PFSK-1 (cell line): ENCODE results near the gene METAP1.

Source experiments
- FOXP2 ChIP-seq: optimal IDR thresholded peaks from 2 replicates; pipeline ENCODE3; 2011; ENCODE audit warnings: borderline replicate concordance, control low read depth, inconsistent platforms; ENCODE audit not compliant: insufficient read depth; ENCODE audit errors: extremely low read length, extremely low read depth
- POLR2AphosphoS5 ChIP-seq: IDR thresholded peaks from 2 replicates; pipeline ENCODE4 v1.6.1; 2012; ENCODE audit warnings: low read depth, mild to moderate bottlenecking, control low read depth, low read length, moderate library complexity
- REST ChIP-seq, 2 experiments: IDR thresholded peaks; 2 replicates each; pipeline versions ENCODE4 v1.6.1 to v1.8.0; 2011 to 2012; ENCODE audit warnings: low read depth in 2 of 2, low read length in 2 of 2, control low read depth in 1 of 2, inconsistent platforms in 1 of 2, mild to moderate bottlenecking in 1 of 2, moderate library complexity in 1 of 2; ENCODE audit not compliant: insufficient read depth in 1 of 2
- SIN3A ChIP-seq: IDR thresholded peaks from 2 replicates; pipeline ENCODE4 v1.6.1; 2012; ENCODE audit warnings: mild to moderate bottlenecking, low read length, moderate library complexity, borderline replicate concordance; ENCODE audit not compliant: insufficient read depth
- TAF1 ChIP-seq: IDR thresholded peaks from 2 replicates; pipeline ENCODE4 v1.6.1; 2012; ENCODE audit warnings: low read length, control low read depth, borderline replicate concordance; ENCODE audit not compliant: insufficient read depth

The METAP1 gene

GRCh38 chr4:99088481-99089365 lies 93.2 kb downstream of the METAP1 start, which contains the start of gene ADH5:
ADH5 (minus strand) TSS chr4:99088788; CDS start chr4:99088700, 88 bp downstream.
- TF ChIP-seq POLR2AphosphoS5 (peak; percentile 97), FOXP2 (peak; percentile 49), SIN3A (peak; percentile 11; the same call in 1 of the 2 replicates), REST (IDR thresholded peaks at IDR 0.05; ENCODE audit: insufficient read depth in 1 of 2, low read depth in 2 of 2, low read length in 2 of 2) (0 out of 4 replicates have a peak, but pooled peaks of 1 of the 2 experiments have one; percentile 14), TAF1 (peak; percentile 89)

GRCh38 chr4:99090481-99091215 lies 95.1 kb downstream of the METAP1 start:
- TF ChIP-seq REST (IDR thresholded peaks at IDR 0.05; ENCODE audit: insufficient read depth in 1 of 2, low read depth in 2 of 2, low read length in 2 of 2) = no peak
- TF ChIP-seq FOXP2 = no peak
- no peak for TF ChIP-seq TAF1
- TF ChIP-seq POLR2AphosphoS5 = no peak
- TF ChIP-seq SIN3A = no peak

GRCh38 chr4:99091216-99091575 lies 95.7 kb downstream of the METAP1 start:
- TF ChIP-seq FOXP2 (no peak), REST (IDR thresholded peaks at IDR 0.05; ENCODE audit: insufficient read depth in 1 of 2, low read depth in 2 of 2, low read length in 2 of 2) (no peak), TAF1 (no peak), SIN3A (no peak), POLR2AphosphoS5 (no peak)

GRCh38 chr4:99099311-99099710 lies 103.8 kb downstream of the METAP1 start:
- no peak for TF ChIP-seq POLR2AphosphoS5
- TF ChIP-seq FOXP2 = no peak
- TF ChIP-seq REST (IDR thresholded peaks at IDR 0.05; ENCODE audit: insufficient read depth in 1 of 2, low read depth in 2 of 2, low read length in 2 of 2) = no peak
- no peak for TF ChIP-seq TAF1
- TF ChIP-seq SIN3A = no peak
